ENCODE measurements around the gene PLPPR4.

- TF ChIP-seq POLR2A (IDR thresholded peaks at IDR 0.05) (no peak), CTCF (IDR thresholded peaks at IDR 0.05) (no peak)
Observed at GRCh38 chr1:99331636-99332035, 67.3 kb downstream of the PLPPR4 start.

Measured in esophagus squamous epithelium (tissue), 4 donors.